Measurements from ENCODE around the gene DNAJC5.
"Not testable (repeated sequence)": the region's sequence is repeated elsewhere in the genome, so short reads cannot be mapped to it uniquely, and the experiment has no call there.

The DNAJC5 gene

GRCh38 chr20:63913768-63914167, 18.8 kb downstream of the DNAJC5 start:
- TF ChIP-seq CTCF (IDR thresholded peaks at IDR 0.05; ENCODE audit: unreplicated experiment in 3 of 3): no peak
- H3K27me3 Mint-ChIP-seq (ENCODE audit: low read depth): no peaks in the 10 kb centered on the region
- H3K9me3 Mint-ChIP-seq: peaks cover 4% of the 10 kb centered on the region
- H3K36me3 Mint-ChIP-seq (ENCODE audit: low read depth): peaks cover 30% of the 10 kb centered on the region
- H3K4me1 Mint-ChIP-seq: peaks cover 20% of the 10 kb centered on the region
- no peak overlapping the region for H3K27ac Mint-ChIP-seq
- no peak overlapping the region for H3K4me3 Mint-ChIP-seq

- TF ChIP-seq CTCF (IDR thresholded peaks at IDR 0.05; ENCODE audit: unreplicated experiment in 3 of 3): no peak
- Mint-ChIP-seq H3K36me3 (ENCODE audit: low read depth) (peaks cover 25% of the 10 kb centered on the region), H3K27me3 (ENCODE audit: low read depth) (no peaks in the 10 kb centered on the region), H3K4me3 (no peak overlapping the region), H3K9me3 (peaks cover 4% of the 10 kb centered on the region), H3K27ac (no peak overlapping the region), H3K4me1 (peaks cover 15% of the 10 kb centered on the region)
These were observed 20.5 kb downstream of the DNAJC5 start for GRCh38 chr20:63915471-63915870.

- not testable (repeated sequence) for H3K27ac Mint-ChIP-seq; H3K4me3 Mint-ChIP-seq; H3K9me3 Mint-ChIP-seq; H3K4me1 Mint-ChIP-seq; H3K27me3 Mint-ChIP-seq (ENCODE audit: low read depth)
- peaks cover 25% of the 10 kb centered on the region for H3K36me3 Mint-ChIP-seq (ENCODE audit: low read depth)
These were observed 21.5 kb downstream of the DNAJC5 start for GRCh38 chr20:63916371-63916939.

- Mint-ChIP-seq H3K4me1 (peaks cover 5% of the 10 kb centered on the region), H3K36me3 (ENCODE audit: low read depth) (peaks cover 29% of the 10 kb centered on the region), H3K9me3 (peaks cover 4% of the 10 kb centered on the region), H3K27me3 (ENCODE audit: low read depth) (no peaks in the 10 kb centered on the region), H3K4me3 (no peak overlapping the region), H3K27ac (peak overlapping the region in 1 of 3 experiments; percentile 17)
- no peak for TF ChIP-seq CTCF (IDR thresholded peaks at IDR 0.05; ENCODE audit: unreplicated experiment in 3 of 3)
These were observed 22.9 kb downstream of the DNAJC5 start for GRCh38 chr20:63917811-63918210.

GRCh38 chr20:63919130-63919529, 24.2 kb downstream of the DNAJC5 start:
- H3K4me3 Mint-ChIP-seq: no peak overlapping the region
- peaks cover 4% of the 10 kb centered on the region for H3K9me3 Mint-ChIP-seq
- no peak overlapping the region for H3K27ac Mint-ChIP-seq
- H3K36me3 Mint-ChIP-seq (ENCODE audit: low read depth): peaks cover 29% of the 10 kb centered on the region
- no peak for TF ChIP-seq CTCF (IDR thresholded peaks at IDR 0.05; ENCODE audit: unreplicated experiment in 3 of 3)
- peaks cover 5% of the 10 kb centered on the region for H3K4me1 Mint-ChIP-seq
- no peaks in the 10 kb centered on the region for H3K27me3 Mint-ChIP-seq (ENCODE audit: low read depth)

GRCh38 chr20:63920226-63920625, 25.3 kb downstream of the DNAJC5 start:
- peaks cover 25% of the 10 kb centered on the region for H3K36me3 Mint-ChIP-seq (ENCODE audit: low read depth)
- H3K27ac Mint-ChIP-seq: no peak overlapping the region
- H3K27me3 Mint-ChIP-seq (ENCODE audit: low read depth): no peaks in the 10 kb centered on the region
- no peak overlapping the region for H3K4me3 Mint-ChIP-seq
- H3K9me3 Mint-ChIP-seq: peaks cover under 1% of the 10 kb centered on the region
- peaks cover 5% of the 10 kb centered on the region for H3K4me1 Mint-ChIP-seq
- no peak for TF ChIP-seq CTCF (IDR thresholded peaks at IDR 0.05; ENCODE audit: unreplicated experiment in 3 of 3)
